ENCODE data around the gene SPIN1. TPM values are rescaled to one million over a fixed set of nuclear protein-coding genes. Genes with fewer than 3 reads are reported as not detected.

Gene SPIN1
- total and polyA plus RNA-seq, 2 of the 8 experiments (the other 6 are each of a cell fraction or from before 2014, with no cell fraction given), result 69.9 to 139 TPM

DNA sequence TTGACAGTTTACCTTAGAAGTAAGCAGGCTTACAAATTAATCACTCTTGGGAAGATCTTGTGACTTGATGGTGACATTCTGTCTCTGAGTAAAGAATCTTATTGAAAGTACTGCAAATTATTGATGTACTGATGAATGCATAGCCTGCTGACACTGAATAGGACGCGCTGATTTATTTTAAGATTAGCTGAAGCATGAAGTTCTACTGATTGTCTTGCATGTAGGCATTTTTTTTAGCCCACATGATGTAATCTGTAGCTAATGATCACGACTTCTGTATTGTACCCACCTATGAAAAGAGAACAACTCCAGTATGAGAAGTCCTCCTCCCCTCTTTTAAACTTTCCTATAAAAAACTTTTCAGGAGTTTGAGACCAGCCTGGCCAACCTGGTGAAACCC is 28.3 kb upstream of the SPIN1 start:
- Histone ChIP-seq H4K91ac (replicated peaks; ENCODE audit: insufficient read length, low read length) (no peak overlapping the region), H3K56ac (replicated peaks; ENCODE audit: insufficient read length, low read depth, low read length) (no peak overlapping the region), H2BK12ac (ENCODE audit: low read depth, low read length) (no peak overlapping the region), H3K4me1 (replicated peaks in 1 of 4; ENCODE audit: control insufficient read depth in 3 of 4, insufficient read depth in 4 of 4, low read length in 3 of 4) (peaks cover 0 to 3% (median 0%) of the 10 kb centered on the region in 4 experiments; a peak in 2 of 7 replicates), H3K79me2 (ENCODE audit: control insufficient read depth in 1 of 2, insufficient read depth in 2 of 2, low read length in 2 of 2) (no peaks in the 10 kb centered on the region), H3K27me3 (replicated peaks in 1 of 4; ENCODE audit: control insufficient read depth in 3 of 4, extremely low read depth in 1 of 4, insufficient read depth in 3 of 4, low read length in 3 of 4) (no peaks in the 10 kb centered on the region), H3K4me2 (ENCODE audit: insufficient read depth in 1 of 2, low read depth in 2 of 2, low read length in 2 of 2) (no peak overlapping the region), H2AK5ac (ENCODE audit: low read depth, low read length) (no peak overlapping the region), H3K27ac (ENCODE audit: low read depth, low read length) (no peak overlapping the region), H2BK20ac (ENCODE audit: low read length) (no peak overlapping the region), H3K9me3 (ENCODE audit: insufficient read depth in 2 of 2, low read depth in 1 of 2, low read length in 1 of 2) (no peaks in the 10 kb centered on the region; a peak in 1 of 4 replicates), H4K20me1 (replicated peaks in 1 of 2; ENCODE audit: control insufficient read depth in 1 of 2, insufficient read depth in 2 of 2, low read length in 2 of 2) (no peaks in the 10 kb centered on the region), H2AFZ (ENCODE audit: low read length) (no peak overlapping the region), H3K23ac (ENCODE audit: insufficient read length) (no peak overlapping the region), H3K14ac (ENCODE audit: insufficient read length) (no peak overlapping the region), H4K5ac (ENCODE audit: insufficient read length, low read depth, low read length) (no peak overlapping the region), H3K18ac (ENCODE audit: extremely low read depth, low read length) (no peak overlapping the region), H3K36me3 (ENCODE audit: control insufficient read depth in 2 of 4, insufficient read depth in 4 of 4, low read length in 3 of 4) (no peaks in the 10 kb centered on the region), H3K9ac (replicated peaks in 1 of 4; ENCODE audit: extremely low read depth in 1 of 4, low read depth in 3 of 4, low read length in 3 of 4) (no peak overlapping the region), H4K8ac (ENCODE audit: extremely low read depth, insufficient read depth, low read length) (no peak overlapping the region), H3K4me3 (ENCODE audit: extremely low read depth in 1 of 4, insufficient read depth in 2 of 4, low read depth in 3 of 4, low read length in 4 of 4) (no peak overlapping the region), H3K4ac (replicated peaks; ENCODE audit: insufficient read length, low read depth, low read length) (no peak overlapping the region), H2BK15ac (ENCODE audit: low read length) (no peak overlapping the region), H3K23me2 (ENCODE audit: low read depth, low read length) (no peaks in the 10 kb centered on the region), H2BK120ac (replicated peaks; ENCODE audit: low read depth, low read length) (no peak overlapping the region), H3K79me1 (ENCODE audit: low read depth, low read length) (no peaks in the 10 kb centered on the region), H2BK5ac (ENCODE audit: low read depth, low read length) (no peak overlapping the region)
- ChIA-PET CTCF (ENCODE audit: partially characterized antibody) (interaction anchor here (1.1 kb wide), 1 partner anchor 8 kb away, joined by 3 read pairs; no protein-coding TSS in a partner anchor), POLR2A (ENCODE audit: partially characterized antibody) (no interaction called here)
- WGBS, 2 experiments (ENCODE audit: extremely low coverage in 1 of 2, insufficient coverage in 1 of 2, insufficient read length in 1 of 2, insufficient replicate concordance in 2 of 2, low coverage in 1 of 2, low lambda C conversion rate in 2 of 2, missing lambda C conversion rate in 1 of 2), result 92% methylated on average over 3 of the region's 3 CpGs; no CpG with 5 or more reads in 1 of the 2 experiments
- TF ChIP-seq RNF2 (IDR thresholded peaks at IDR 0.05; ENCODE audit: borderline replicate concordance, low read depth, low read length, missing control alignments, poor library complexity, severe bottlenecking), result no peak
- DNase-seq (ENCODE audit: low read depth in 1 of 2, low spot score in 2 of 2) (no peak), FAIRE-seq (no peak)
